Tibial artery (tissue), 4 donors: Measurements from ENCODE around the gene CNPPD1.

Experiments
- DNase-seq, 2 donors: peaks; one replicate each; pipeline ENCODE4 v3.0.0-alpha.2; 2019
- H3K27ac ChIP-seq, 2 donors: fragments of 200-600 bp; sonication (generic) in 1 of 2; 1 replicate in 1 of 2; 2 replicates in 1 of 2; pipeline ENCODE4 v1.5.1; 2018 to 2019; ENCODE audit warnings: mild to moderate bottlenecking in 1 of 2
- H3K27me3 ChIP-seq, 2 donors: fragments of 200-600 bp; sonication (generic) in 1 of 2; one replicate each; pipeline versions ENCODE4 v1.5.1 to v1.6.0; 2016 to 2019
- H3K36me3 ChIP-seq, 3 donors: fragments of 200-600 bp; sonication (generic) in 2 of 3; one replicate each; pipeline ENCODE4 v1.5.1; 2016 to 2019; ENCODE audit warnings: mild to moderate bottlenecking in 2 of 3
- H3K4me1 ChIP-seq, 4 donors: fragments of 200-600 bp; sonication (generic) in 2 of 4; 1 replicate in 3 of 4; 2 replicates in 1 of 4; pipeline ENCODE4 v1.5.1; 2016 to 2019
- H3K4me3 ChIP-seq, 2 donors: fragments of 200-600 bp; sonication (generic) in 1 of 2; 1 replicate in 1 of 2; 2 replicates in 1 of 2; pipeline ENCODE4 v1.5.1; 2018 to 2019; ENCODE audit warnings: mild to moderate bottlenecking in 2 of 2
- H3K9me3 ChIP-seq, 3 donors: fragments of 200-600 bp; sonication (generic) in 1 of 3; one replicate each; pipeline ENCODE4 v1.5.1; 2016 to 2019
- CTCF ChIP-seq, 2 experiments: fragments of 200-600 bp in 1 of 2; fragments of 450-650 bp in 1 of 2; IDR thresholded peaks; one replicate each; pipeline ENCODE4 v1.5.1; 2017 to 2019; ENCODE audit warnings: antibody characterized with exemption in 2 of 2, mild to moderate bottlenecking in 1 of 2, moderate library complexity in 1 of 2
- intact Hi-C: fragments of 100-400 bp; cut with DNase I; formaldehyde crosslinking; loops from one replicate; pipeline ENCODE4 v1.15.0; 2023; ENCODE audit warnings: low total_unique reads

CNPPD1 gene

GRCh38 chr2:219183151-219183772 is 6.5 kb upstream of the CNPPD1 start:
- Histone ChIP-seq H3K27me3 (no peaks in the 10 kb centered on the region), H3K4me3 (no peak overlapping the region), H3K4me1 (peaks cover 4 to 18% (median 17%) of the 10 kb centered on the region in 4 donors), H3K36me3 (peaks cover 47 to 55% (median 54%) of the 10 kb centered on the region in 3 donors), H3K9me3 (no peaks in the 10 kb centered on the region), H3K27ac (no peak overlapping the region)
- intact Hi-C loops = no loop called here
- no peak for TF ChIP-seq CTCF (IDR thresholded peaks at IDR 0.05)
- DNase-seq = no peak

- Histone ChIP-seq H3K4me3 (no peak overlapping the region), H3K27me3 (no peaks in the 10 kb centered on the region), H3K27ac (no peak overlapping the region), H3K36me3 (peaks cover 47 to 55% (median 54%) of the 10 kb centered on the region in 3 donors), H3K9me3 (no peaks in the 10 kb centered on the region), H3K4me1 (peaks cover 4 to 18% (median 17%) of the 10 kb centered on the region in 4 donors)
- DNase-seq = no peak
- intact Hi-C loops = no loop called here
- TF ChIP-seq CTCF (IDR thresholded peaks at IDR 0.05) = no peak
Observed at GRCh38 chr2:219182331-219183150, 5.8 kb upstream of the CNPPD1 start.

- peaks cover 4 to 18% (median 17%) of the 10 kb centered on the region in 4 donors for H3K4me1 ChIP-seq
- no peaks in the 10 kb centered on the region for H3K9me3 ChIP-seq
- H3K27ac ChIP-seq = no peak overlapping the region
- no peak for DNase-seq
- peaks cover 47 to 55% (median 54%) of the 10 kb centered on the region in 3 donors for H3K36me3 ChIP-seq
- no peaks in the 10 kb centered on the region for H3K27me3 ChIP-seq
- H3K4me3 ChIP-seq = no peak overlapping the region
- TF ChIP-seq CTCF (IDR thresholded peaks at IDR 0.05) = no peak
- intact Hi-C loops = no loop called here
Observed at GRCh38 chr2:219181531-219181930, 4.8 kb upstream of the CNPPD1 start.

GRCh38 chr2:219180961-219181360 is 4.2 kb upstream of the CNPPD1 start:
- peaks cover 4 to 19% (median 17%) of the 10 kb centered on the region in 4 donors for H3K4me1 ChIP-seq
- H3K4me3 ChIP-seq = no peak overlapping the region
- no peak for TF ChIP-seq CTCF (IDR thresholded peaks at IDR 0.05)
- H3K36me3 ChIP-seq = peaks cover 47 to 55% (median 54%) of the 10 kb centered on the region in 3 donors
- H3K9me3 ChIP-seq = no peaks in the 10 kb centered on the region
- no peaks in the 10 kb centered on the region for H3K27me3 ChIP-seq
- no peak overlapping the region for H3K27ac ChIP-seq
- intact Hi-C loops = no loop called here
- no peak for DNase-seq

- H3K4me1 ChIP-seq = peaks cover 4 to 29% (median 28%) of the 10 kb centered on the region in 4 donors
- H3K9me3 ChIP-seq = no peaks in the 10 kb centered on the region
- H3K27me3 ChIP-seq = no peaks in the 10 kb centered on the region
- no peak overlapping the region for H3K27ac ChIP-seq
- intact Hi-C loops = loop anchor here (5.0 to 10.0 kb wide), 2 partner anchors 37 to 205 kb away; partner anchors contain the start of genes ABCB6 and DNPEP
- no peak for TF ChIP-seq CTCF (IDR thresholded peaks at IDR 0.05)
- H3K36me3 ChIP-seq = peaks cover 50 to 57% (median 55%) of the 10 kb centered on the region in 3 donors
- H3K4me3 ChIP-seq = no peak overlapping the region
- DNase-seq = no peak
Observed at GRCh38 chr2:219179601-219180465, 3.1 kb upstream of the CNPPD1 start.
